Transverse colon (tissue), 4 donors: ENCODE results near the gene INPP4B.
A peak's percentile ranks its signal among the peaks of the same experiment; 100 is the strongest.

Source experiments
- EP300 ChIP-seq: sonication (generic); formaldehyde crosslinking; IDR thresholded peaks from one replicate; pipeline ENCODE4 v1.6.1; 2017; ENCODE audit warnings: antibody characterized with exemption, low read depth
- POLR2A ChIP-seq: fragments of 450-650 bp; IDR thresholded peaks from one replicate; pipeline ENCODE4 v1.6.1; 2016; ENCODE audit warnings: antibody characterized with exemption, mild to moderate bottlenecking, moderate library complexity
- POLR2AphosphoS5 ChIP-seq, 3 donors: sonication (generic); formaldehyde crosslinking; IDR thresholded peaks; one replicate each; pipeline ENCODE4 v1.6.1; 2016; ENCODE audit warnings: antibody characterized with exemption in 3 of 3
- TF ChIP-seq, protein P1 (sequence below), 5 experiments: fragments of 200-600 bp in 3 of 5; fragments of 450-650 bp in 2 of 5; sonication (generic) in 3 of 5; IDR thresholded peaks; 1 replicate in 2 of 5; 2 replicates in 3 of 5; pipeline ENCODE4 v1.5.1; 2016 to 2017; ENCODE audit warnings: antibody characterized with exemption in 5 of 5, inconsistent platforms in 3 of 5, mild to moderate bottlenecking in 2 of 5, moderate library complexity in 1 of 5

DNA sequence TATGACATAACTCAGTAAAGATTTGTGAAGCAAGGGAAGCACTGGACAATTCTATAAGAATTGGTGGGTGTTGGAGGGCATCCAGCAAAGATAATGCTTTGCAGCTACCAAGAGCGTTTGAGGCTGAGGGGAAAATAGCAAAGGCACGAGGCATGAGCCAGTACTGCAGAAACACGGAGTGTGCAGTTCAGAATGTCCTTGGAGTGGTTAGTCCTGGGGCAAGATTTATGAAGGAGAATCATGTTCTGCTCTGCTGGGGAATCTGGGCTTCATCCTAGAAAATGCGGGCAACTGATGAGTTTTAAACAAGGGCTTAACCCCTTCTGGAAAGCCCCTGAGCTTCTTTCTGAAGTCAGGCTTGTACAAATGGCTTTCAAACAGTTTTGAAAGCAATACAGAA, 757.2 kb downstream of the INPP4B start:
- TF ChIP-seq POLR2A, result no peak
- TF ChIP-seq, protein P1, sequence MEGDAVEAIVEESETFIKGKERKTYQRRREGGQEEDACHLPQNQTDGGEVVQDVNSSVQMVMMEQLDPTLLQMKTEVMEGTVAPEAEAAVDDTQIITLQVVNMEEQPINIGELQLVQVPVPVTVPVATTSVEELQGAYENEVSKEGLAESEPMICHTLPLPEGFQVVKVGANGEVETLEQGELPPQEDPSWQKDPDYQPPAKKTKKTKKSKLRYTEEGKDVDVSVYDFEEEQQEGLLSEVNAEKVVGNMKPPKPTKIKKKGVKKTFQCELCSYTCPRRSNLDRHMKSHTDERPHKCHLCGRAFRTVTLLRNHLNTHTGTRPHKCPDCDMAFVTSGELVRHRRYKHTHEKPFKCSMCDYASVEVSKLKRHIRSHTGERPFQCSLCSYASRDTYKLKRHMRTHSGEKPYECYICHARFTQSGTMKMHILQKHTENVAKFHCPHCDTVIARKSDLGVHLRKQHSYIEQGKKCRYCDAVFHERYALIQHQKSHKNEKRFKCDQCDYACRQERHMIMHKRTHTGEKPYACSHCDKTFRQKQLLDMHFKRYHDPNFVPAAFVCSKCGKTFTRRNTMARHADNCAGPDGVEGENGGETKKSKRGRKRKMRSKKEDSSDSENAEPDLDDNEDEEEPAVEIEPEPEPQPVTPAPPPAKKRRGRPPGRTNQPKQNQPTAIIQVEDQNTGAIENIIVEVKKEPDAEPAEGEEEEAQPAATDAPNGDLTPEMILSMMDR (IDR thresholded peaks at IDR 0.05), result no peak
- TF ChIP-seq POLR2AphosphoS5 (IDR thresholded peaks at IDR 0.05), result peak; percentile 52 to 59 (median 58)
- TF ChIP-seq EP300, result peak; percentile 31
